T-helper 2 cell treated with Interferon-gamma antibody and Interleukin-4, amounts not matched to agents 5 μg/mL and 100 μg/mL, for 36 hours (primary cell): Measurements from ENCODE around the gene FHIT.

Experiments used
- DNase-seq: peaks from one replicate; pipeline ENCODE4 v3.0.0; 2021; ENCODE audit warnings: low spot score
- H3K27ac Mint-ChIP-seq: one replicate; pipeline ENCODE4 v1.8.0; 2021; ENCODE audit warnings: mild to moderate bottlenecking, mixed read lengths
- H3K27me3 Mint-ChIP-seq: one replicate; pipeline ENCODE4 v1.8.0; 2021; ENCODE audit warnings: low read depth, mixed read lengths
- H3K36me3 Mint-ChIP-seq: one replicate; pipeline ENCODE4 v1.8.0; 2021; ENCODE audit warnings: low read depth, mixed read lengths
- H3K4me1 Mint-ChIP-seq: one replicate; pipeline ENCODE4 v1.8.0; 2021; ENCODE audit warnings: low read depth, mixed read lengths
- H3K4me3 Mint-ChIP-seq: one replicate; pipeline ENCODE4 v1.8.0; 2022; ENCODE audit warnings: mild to moderate bottlenecking, moderate library complexity, mixed read lengths
- H3K9me3 Mint-ChIP-seq: one replicate; pipeline ENCODE4 v1.8.0; 2021; ENCODE audit warnings: mixed read lengths

FHIT gene

DNA sequence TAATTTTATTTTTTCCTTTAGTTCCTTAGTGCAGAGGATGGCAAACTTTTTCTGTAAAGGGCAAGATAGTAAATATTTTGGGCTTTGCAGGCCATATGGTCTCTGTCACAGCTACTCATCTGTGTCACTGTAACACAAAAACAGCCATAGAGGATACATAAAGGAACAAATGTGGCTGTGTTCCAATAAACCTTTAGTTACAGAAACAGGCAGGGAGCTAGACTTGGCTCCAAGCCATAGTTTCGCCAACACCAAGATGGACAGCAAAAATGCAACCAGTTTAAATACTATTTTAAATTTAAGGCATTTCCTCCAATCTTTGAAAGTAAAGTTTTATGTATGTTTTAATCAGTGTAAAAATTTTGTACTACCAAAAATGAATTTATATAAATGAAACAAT, 753.4 kb downstream of the FHIT start:
- DNase-seq = no peak
- Mint-ChIP-seq H3K36me3 (no peaks in the 10 kb centered on the region), H3K27me3 (no peaks in the 10 kb centered on the region), H3K4me3 (no peak overlapping the region), H3K9me3 (peaks cover 8% of the 10 kb centered on the region), H3K4me1 (no peaks in the 10 kb centered on the region), H3K27ac (no peak overlapping the region)

DNA sequence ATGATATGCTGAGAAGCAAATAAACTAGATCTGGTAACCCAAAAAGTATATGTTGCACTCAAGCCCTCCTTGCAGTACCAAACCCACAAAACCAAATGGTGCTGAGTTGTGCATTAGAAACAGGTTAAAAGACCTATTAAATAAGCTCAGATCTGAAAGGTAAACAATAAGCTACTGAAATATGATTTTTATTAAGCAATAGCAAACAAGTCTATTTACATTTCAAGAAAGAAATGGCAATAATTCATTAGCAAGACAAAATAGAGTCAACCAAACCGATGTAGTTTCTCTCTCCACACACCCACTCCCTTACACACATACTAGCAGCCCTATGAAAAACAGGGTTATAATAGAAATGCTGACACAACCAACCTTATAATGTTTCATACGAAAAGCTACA, 760.3 kb downstream of the FHIT start:
- H3K27me3 Mint-ChIP-seq = no peaks in the 10 kb centered on the region
- no peak for DNase-seq
- H3K36me3 Mint-ChIP-seq = no peaks in the 10 kb centered on the region
- peaks cover 4% of the 10 kb centered on the region for H3K4me1 Mint-ChIP-seq
- peaks cover 5% of the 10 kb centered on the region for H3K9me3 Mint-ChIP-seq
- no peak overlapping the region for H3K27ac Mint-ChIP-seq
- no peak overlapping the region for H3K4me3 Mint-ChIP-seq

DNA sequence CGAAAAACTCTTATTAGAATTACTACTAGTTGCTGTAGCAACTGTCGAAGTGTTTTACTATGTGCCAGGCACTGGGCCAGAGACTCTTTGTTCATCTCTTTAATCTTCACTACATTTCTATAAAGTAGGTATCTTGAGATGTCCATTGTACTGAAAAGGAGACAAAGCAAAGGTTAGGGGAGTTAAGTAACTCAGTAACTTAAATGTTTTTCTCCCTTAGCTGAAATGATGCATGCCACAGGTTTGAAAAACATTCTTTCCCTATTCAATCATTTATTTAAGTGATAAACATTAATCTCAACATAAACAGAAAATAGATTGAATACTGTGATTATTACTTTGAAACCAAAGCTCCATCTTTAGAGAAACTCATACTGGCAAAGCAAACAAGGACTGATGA, 776.2 kb downstream of the FHIT start:
- Mint-ChIP-seq H3K9me3 (peaks cover 4% of the 10 kb centered on the region), H3K36me3 (no peaks in the 10 kb centered on the region), H3K4me3 (no peak overlapping the region), H3K27me3 (no peaks in the 10 kb centered on the region), H3K4me1 (no peaks in the 10 kb centered on the region), H3K27ac (no peak overlapping the region)
- no peak for DNase-seq

- no peak for DNase-seq
- H3K4me3 Mint-ChIP-seq = no peak overlapping the region
- H3K27ac Mint-ChIP-seq = no peak overlapping the region
- peaks cover 4% of the 10 kb centered on the region for H3K27me3 Mint-ChIP-seq
- no peaks in the 10 kb centered on the region for H3K36me3 Mint-ChIP-seq
- H3K9me3 Mint-ChIP-seq = peaks cover 15% of the 10 kb centered on the region
- no peaks in the 10 kb centered on the region for H3K4me1 Mint-ChIP-seq
These were observed 781.8 kb downstream of the FHIT start for GRCh38 chr3:60469481-60469880.

DNA sequence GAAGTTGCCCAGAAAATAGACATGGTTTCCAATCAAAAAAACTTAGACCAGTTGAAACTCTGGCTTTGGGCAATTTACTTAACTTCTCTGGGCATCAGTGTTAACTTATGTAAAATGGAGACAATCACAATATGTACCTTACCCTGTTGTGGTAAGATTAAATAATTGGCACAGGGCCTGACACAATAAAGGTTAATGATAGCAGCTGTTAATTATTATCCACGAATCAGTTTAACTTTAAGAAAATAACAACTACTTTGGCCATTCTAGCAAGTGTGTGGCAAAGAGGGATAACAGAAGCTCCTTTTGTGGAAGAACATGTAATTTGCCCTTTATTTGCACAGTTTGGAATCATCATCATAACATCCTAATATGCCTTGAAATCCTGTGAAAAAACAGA, 787.6 kb downstream of the FHIT start:
- Mint-ChIP-seq H3K9me3 (peaks cover 10% of the 10 kb centered on the region), H3K4me3 (no peak overlapping the region), H3K27me3 (peaks cover 7% of the 10 kb centered on the region), H3K4me1 (no peaks in the 10 kb centered on the region), H3K36me3 (no peaks in the 10 kb centered on the region), H3K27ac (no peak overlapping the region)
- no peak for DNase-seq

DNA sequence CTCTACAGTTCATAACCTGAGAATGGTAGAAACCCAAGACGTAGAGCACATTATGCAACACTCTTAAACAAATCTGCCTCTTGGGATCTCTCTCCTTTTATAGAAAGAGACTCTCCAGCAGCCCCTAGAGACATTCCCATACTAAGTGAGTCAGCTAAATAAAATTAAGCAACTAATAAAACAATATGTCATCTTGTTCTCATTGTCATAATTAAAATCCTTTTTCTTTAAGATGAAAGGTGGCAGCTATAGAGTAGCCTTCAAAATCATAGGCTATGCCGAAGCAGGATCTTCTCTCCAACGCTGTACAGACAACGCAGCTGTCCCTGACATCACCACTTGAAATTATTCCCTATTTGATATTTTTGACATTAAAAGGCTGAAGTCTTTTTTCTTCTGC, 790.0 kb downstream of the FHIT start:
- Mint-ChIP-seq H3K27me3 (peaks cover 3% of the 10 kb centered on the region), H3K4me3 (no peak overlapping the region), H3K4me1 (peaks cover 2% of the 10 kb centered on the region), H3K36me3 (no peaks in the 10 kb centered on the region), H3K27ac (no peak overlapping the region), H3K9me3 (peaks cover 12% of the 10 kb centered on the region)
- DNase-seq = no peak

- peaks cover 12% of the 10 kb centered on the region for H3K9me3 Mint-ChIP-seq
- H3K4me3 Mint-ChIP-seq = no peak overlapping the region
- no peaks in the 10 kb centered on the region for H3K27me3 Mint-ChIP-seq
- no peak for DNase-seq
- peaks cover 3% of the 10 kb centered on the region for H3K4me1 Mint-ChIP-seq
- H3K27ac Mint-ChIP-seq = no peak overlapping the region
- H3K36me3 Mint-ChIP-seq = no peaks in the 10 kb centered on the region
These were observed 795.1 kb downstream of the FHIT start for GRCh38 chr3:60456180-60456579.

DNA sequence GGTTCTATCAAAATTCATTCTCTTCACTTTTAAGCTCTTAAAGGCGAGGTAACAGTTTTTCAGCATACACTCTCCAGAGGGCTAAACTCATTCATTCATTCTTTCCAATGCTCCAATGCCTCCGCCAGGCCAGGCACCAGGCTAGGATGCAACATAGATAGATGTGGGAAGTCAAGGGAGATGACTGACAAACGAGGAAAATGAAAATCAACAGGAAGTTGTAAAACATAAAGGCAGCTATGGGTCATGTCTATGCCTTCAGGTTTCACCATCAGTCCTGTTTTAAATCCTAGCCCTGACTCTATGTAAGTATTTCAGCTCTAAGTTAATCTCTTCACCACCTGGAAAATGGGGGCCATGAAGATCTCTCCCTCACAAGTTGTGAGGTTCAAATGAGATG, 797.9 kb downstream of the FHIT start:
- DNase-seq = no peak
- H3K27me3 Mint-ChIP-seq = no peaks in the 10 kb centered on the region

DNA sequence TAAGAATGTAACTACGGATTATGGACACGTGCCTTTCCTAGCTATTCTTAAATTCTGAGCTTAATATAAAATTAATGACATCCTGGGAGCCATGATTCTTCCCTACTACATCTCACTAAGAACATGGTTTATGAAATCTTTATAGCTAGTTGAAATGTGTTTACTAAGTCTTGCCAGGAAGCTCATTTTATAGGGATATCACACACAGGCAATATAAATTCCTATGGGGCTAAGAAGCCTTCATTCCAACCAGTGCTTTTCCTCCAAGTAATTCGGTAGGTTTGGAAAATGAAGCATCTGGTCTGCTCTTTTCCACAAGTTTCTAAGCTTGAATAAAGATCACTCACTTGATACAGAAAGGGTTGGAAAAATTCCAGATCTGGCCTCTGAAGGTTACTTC, 802.6 kb downstream of the FHIT start:
- Mint-ChIP-seq H3K27me3 (no peaks in the 10 kb centered on the region), H3K4me1 (peaks cover 1% of the 10 kb centered on the region), H3K27ac (no peak overlapping the region), H3K9me3 (peaks cover 3% of the 10 kb centered on the region), H3K36me3 (no peaks in the 10 kb centered on the region), H3K4me3 (no peak overlapping the region)
- no peak for DNase-seq

More for the DNA sequence above, 797.9 kb downstream of the FHIT start:
- Mint-ChIP-seq H3K27ac (no peak overlapping the region), H3K4me1 (peaks cover 3% of the 10 kb centered on the region), H3K36me3 (no peaks in the 10 kb centered on the region), H3K9me3 (peaks cover 14% of the 10 kb centered on the region), H3K4me3 (no peak overlapping the region)

DNA sequence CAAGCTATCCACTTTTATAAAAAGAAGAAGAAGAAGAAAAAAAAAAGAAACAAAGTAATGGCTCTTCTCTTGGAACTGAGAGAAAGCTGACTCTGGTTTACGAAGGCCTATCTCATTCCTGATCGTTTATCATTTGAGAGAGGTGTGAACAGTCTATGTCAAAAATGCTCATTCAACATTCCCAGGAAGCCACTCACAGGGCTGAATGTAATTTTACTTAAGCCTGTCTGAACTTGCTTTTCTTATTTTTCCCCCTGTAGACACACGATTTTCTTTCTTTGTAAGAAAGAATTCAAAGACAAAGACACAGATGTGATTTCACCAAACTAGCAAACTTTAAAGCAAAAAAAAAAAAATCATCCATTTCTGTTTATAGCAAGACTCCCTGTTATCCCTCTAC, 805.8 kb downstream of the FHIT start:
- no peak overlapping the region for H3K4me3 Mint-ChIP-seq
- no peaks in the 10 kb centered on the region for H3K27me3 Mint-ChIP-seq
- H3K36me3 Mint-ChIP-seq = no peaks in the 10 kb centered on the region
- no peak overlapping the region for H3K27ac Mint-ChIP-seq
- H3K4me1 Mint-ChIP-seq = peaks cover 3% of the 10 kb centered on the region
- peaks cover 4% of the 10 kb centered on the region for H3K9me3 Mint-ChIP-seq
- DNase-seq = no peak

DNA sequence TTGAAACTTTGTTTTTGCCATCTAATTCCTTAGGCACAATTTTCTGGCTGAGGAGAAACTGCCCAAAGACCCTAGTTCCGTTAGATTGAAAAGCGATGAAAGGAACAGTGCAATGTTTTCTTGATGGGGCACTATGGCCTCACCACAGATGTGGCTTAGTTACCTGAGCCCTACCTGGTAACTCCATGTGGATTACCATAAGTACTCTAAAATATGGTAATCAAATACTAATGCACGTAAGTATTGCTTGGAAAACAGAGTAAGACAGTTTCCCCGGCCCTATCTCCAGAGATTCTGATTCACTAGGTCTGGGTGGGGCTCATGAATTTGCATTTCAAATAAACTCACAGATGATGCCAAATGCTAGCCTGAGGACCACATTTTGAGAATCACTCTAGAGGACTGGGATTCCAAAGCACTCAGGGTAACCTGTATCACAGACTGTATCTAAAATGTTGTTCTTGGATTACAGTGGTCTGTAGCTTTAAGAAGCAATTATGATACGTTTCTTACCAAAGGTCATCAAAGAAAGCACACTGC, 806.3 kb downstream of the FHIT start:
- Mint-ChIP-seq H3K9me3 (peaks cover 4% of the 10 kb centered on the region), H3K27me3 (no peaks in the 10 kb centered on the region), H3K36me3 (no peaks in the 10 kb centered on the region), H3K4me3 (no peak overlapping the region), H3K27ac (no peak overlapping the region), H3K4me1 (peaks cover 3% of the 10 kb centered on the region)
- no peak for DNase-seq

- Mint-ChIP-seq H3K4me3 (no peak overlapping the region), H3K36me3 (no peaks in the 10 kb centered on the region)
These were observed 810.4 kb downstream of the FHIT start for GRCh38 chr3:60440869-60441268.

DNA sequence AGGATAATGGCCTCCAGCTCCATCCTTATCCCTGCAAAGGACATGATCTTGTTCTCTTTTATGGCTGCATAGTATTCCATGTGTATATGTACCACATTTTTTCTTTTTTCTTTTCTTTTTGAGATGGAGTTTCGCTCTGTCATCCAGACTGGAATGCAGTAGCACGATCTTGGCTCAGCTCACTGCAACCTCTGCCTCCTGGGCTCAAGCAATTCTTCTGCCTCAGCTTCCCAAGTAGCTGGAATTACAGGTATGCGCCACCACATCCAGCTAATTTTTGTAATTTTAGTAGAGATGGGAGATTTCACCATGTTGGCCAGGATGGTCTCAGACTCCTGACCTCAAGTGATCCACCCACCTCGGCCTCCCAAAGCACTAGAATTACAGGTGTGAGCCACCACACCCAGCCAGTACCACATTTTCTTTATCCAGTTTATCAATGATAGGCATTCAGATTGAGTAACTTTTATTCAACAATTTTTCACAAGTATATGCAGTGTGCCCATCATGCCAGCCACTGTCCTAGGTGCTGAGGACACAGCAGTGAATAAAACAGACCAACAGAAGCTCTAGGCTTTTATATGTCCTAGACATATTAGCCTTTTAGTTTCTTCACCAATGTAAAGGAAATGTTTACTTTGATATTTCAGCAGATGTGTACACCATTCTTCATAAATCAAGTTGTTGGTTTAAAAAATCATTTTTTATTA, 815.2 kb downstream of the FHIT start:
- H3K36me3 Mint-ChIP-seq = no peaks in the 10 kb centered on the region
- peaks cover 3% of the 10 kb centered on the region for H3K9me3 Mint-ChIP-seq
- peaks cover 2% of the 10 kb centered on the region for H3K4me1 Mint-ChIP-seq
- no peaks in the 10 kb centered on the region for H3K27me3 Mint-ChIP-seq
- H3K27ac Mint-ChIP-seq = no peak overlapping the region
- H3K4me3 Mint-ChIP-seq = no peak overlapping the region
- DNase-seq = no peak

More at GRCh38 chr3:60440869-60441268, 810.4 kb downstream of the FHIT start:
- Mint-ChIP-seq H3K9me3 (peaks cover 7% of the 10 kb centered on the region), H3K27me3 (no peaks in the 10 kb centered on the region), H3K4me1 (peaks cover 3% of the 10 kb centered on the region), H3K27ac (no peak overlapping the region)
- DNase-seq = no peak

GRCh38 chr3:60434950-60435349, 816.3 kb downstream of the FHIT start:
- Mint-ChIP-seq H3K36me3 (no peaks in the 10 kb centered on the region), H3K4me3 (no peak overlapping the region), H3K27me3 (no peaks in the 10 kb centered on the region), H3K4me1 (peaks cover 8% of the 10 kb centered on the region), H3K9me3 (peaks cover 3% of the 10 kb centered on the region), H3K27ac (no peak overlapping the region)
- DNase-seq = no peak

DNA sequence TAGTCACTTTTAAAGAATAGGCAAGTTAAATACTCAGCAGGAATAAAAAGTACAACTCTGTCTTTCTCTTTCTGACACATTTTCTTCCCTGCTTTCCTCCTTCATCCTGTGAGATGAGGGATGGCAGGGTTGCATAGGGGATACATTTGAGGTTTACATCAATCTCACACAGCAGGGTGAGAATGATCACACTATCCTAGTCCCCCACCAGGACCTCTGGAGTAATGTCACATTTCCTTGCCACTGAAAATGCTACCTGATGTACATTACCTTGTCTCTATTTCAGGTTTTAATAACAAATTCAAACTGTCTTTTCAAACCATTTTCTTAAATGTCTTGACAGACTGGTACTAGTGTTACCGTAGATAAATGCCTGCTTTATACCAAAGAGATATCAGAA, 816.9 kb downstream of the FHIT start:
- Mint-ChIP-seq H3K4me1 (peaks cover 14% of the 10 kb centered on the region), H3K9me3 (peaks cover 3% of the 10 kb centered on the region), H3K27me3 (no peaks in the 10 kb centered on the region), H3K4me3 (no peak overlapping the region), H3K27ac (no peak overlapping the region), H3K36me3 (no peaks in the 10 kb centered on the region)
- no peak for DNase-seq
